GM03348 (cell line): ENCODE data around the gene GLRX3.

Experiments
- DNase-seq: peaks from one replicate; pipeline ENCODE4 v3.0.0; 2012; ENCODE audit warnings: low spot score

The GLRX3 gene

GRCh38 chr10:130208807-130209206, 72.6 kb downstream of the GLRX3 start:
- no peak for DNase-seq

GRCh38 chr10:130212746-130213145, 76.6 kb downstream of the GLRX3 start:
- no peak for DNase-seq

GRCh38 chr10:130213286-130214080, 77.3 kb downstream of the GLRX3 start:
- no peak for DNase-seq

- DNase-seq, result no peak
Observed at GRCh38 chr10:130214431-130214830, 78.2 kb downstream of the GLRX3 start.

- DNase-seq, result no peak
Observed at GRCh38 chr10:130215151-130215930, 79.2 kb downstream of the GLRX3 start.

GRCh38 chr10:130215931-130216231, 79.7 kb downstream of the GLRX3 start:
- no peak for DNase-seq

GRCh38 chr10:130218181-130218641, 82.0 kb downstream of the GLRX3 start:
- DNase-seq, result no peak

- DNase-seq, result no peak
Observed at GRCh38 chr10:130218936-130219335, 82.7 kb downstream of the GLRX3 start.

GRCh38 chr10:130220251-130221185, 84.3 kb downstream of the GLRX3 start:
- no peak for DNase-seq

- no peak for DNase-seq
Observed at GRCh38 chr10:130221456-130222375, 85.5 kb downstream of the GLRX3 start.

- no peak for DNase-seq
Observed at GRCh38 chr10:130222381-130222780, 86.2 kb downstream of the GLRX3 start.

- DNase-seq, result no peak
Observed at GRCh38 chr10:130224228-130224627, 88.0 kb downstream of the GLRX3 start.

GRCh38 chr10:130226012-130226411, 89.8 kb downstream of the GLRX3 start:
- DNase-seq, result no peak

- DNase-seq, result no peak
Observed at GRCh38 chr10:130227883-130228282, 91.7 kb downstream of the GLRX3 start.
